Erythroblast (primary cell): ENCODE measurements around the gene DNAJB13.

ENCODE experiments used
- GATA1 ChIP-seq: IDR thresholded peaks from 2 replicates; pipeline ENCODE4 v1.6.1; 2011; ENCODE audit warnings: low read depth, mild to moderate bottlenecking, control low read depth, low read length, moderate library complexity
- POLR2A ChIP-seq: IDR thresholded peaks from 2 replicates; pipeline ENCODE4 v1.6.1; 2011; ENCODE audit warnings: mild to moderate bottlenecking, low read length

- TF ChIP-seq POLR2A (no peak), GATA1 (no peak)
Measured at GRCh38 chr11:74014880-74015279, 64.1 kb downstream of the DNAJB13 start.
